GM18907 (cell line): ENCODE data around the gene EPHA8.

Source experiments
- ATAC-seq: cut with Tn5 transposase; IDR thresholded peaks from one replicate; pipeline ENCODE4 v1.9.1; 2021; ENCODE audit warnings: mild to moderate bottlenecking, moderate library complexity; ENCODE audit not compliant: unreplicated experiment

EPHA8 gene

GRCh38 chr1:22535399-22535798 is 27.9 kb upstream of the EPHA8 start:
- ATAC-seq, result no peak

GRCh38 chr1:22536506-22536905 is 26.8 kb upstream of the EPHA8 start:
- no peak for ATAC-seq

- ATAC-seq, result no peak
Observed at GRCh38 chr1:22537441-22538139, 25.7 kb upstream of the EPHA8 start.

GRCh38 chr1:22539510-22540118 is 23.7 kb upstream of the EPHA8 start:
- no peak for ATAC-seq

GRCh38 chr1:22540337-22540736 is 23.0 kb upstream of the EPHA8 start:
- ATAC-seq, result no peak

GRCh38 chr1:22542886-22543285 is 20.4 kb upstream of the EPHA8 start:
- no peak for ATAC-seq

GRCh38 chr1:22543679-22544078 is 19.6 kb upstream of the EPHA8 start:
- ATAC-seq, result no peak

- ATAC-seq, result no peak
Observed at GRCh38 chr1:22544606-22545005, 18.7 kb upstream of the EPHA8 start.

GRCh38 chr1:22545141-22545540 is 18.1 kb upstream of the EPHA8 start:
- ATAC-seq, result no peak

- ATAC-seq, result no peak
Observed at GRCh38 chr1:22547186-22547817, 16.0 kb upstream of the EPHA8 start.

GRCh38 chr1:22547818-22548462 is 15.3 kb upstream of the EPHA8 start:
- no peak for ATAC-seq

GRCh38 chr1:22550021-22550420 is 13.3 kb upstream of the EPHA8 start:
- no peak for ATAC-seq

GRCh38 chr1:22551591-22551990 is 11.7 kb upstream of the EPHA8 start:
- ATAC-seq, result no peak

- no peak for ATAC-seq
Observed at GRCh38 chr1:22552021-22552420, 11.3 kb upstream of the EPHA8 start.

- no peak for ATAC-seq
Observed at GRCh38 chr1:22553104-22553880, 10.0 kb upstream of the EPHA8 start.

- ATAC-seq, result no peak
Observed at GRCh38 chr1:22553991-22554522, 9.2 kb upstream of the EPHA8 start.

GRCh38 chr1:22555371-22555656 is 8.0 kb upstream of the EPHA8 start:
- ATAC-seq, result no peak

- no peak for ATAC-seq
Observed at GRCh38 chr1:22556391-22557104, 6.7 kb upstream of the EPHA8 start.

- no peak for ATAC-seq
Observed at GRCh38 chr1:22557341-22557950, 5.8 kb upstream of the EPHA8 start.
